Activated B cell treated with CpG ODN at 0.5 μM for 24 hours (primary cell): ENCODE data around the gene WDR4. TPM values are rescaled to one million over a fixed set of nuclear protein-coding genes. Genes with fewer than 3 reads are reported as not detected.
"Not testable (repeated sequence)": the region's sequence is repeated elsewhere in the genome, so short reads cannot be mapped to it uniquely, and the experiment has no call there.

Source experiments
- ATAC-seq: fragments of 200-7000 bp; cut with Tn5 transposase; one replicate; pipeline ENCODE4 v1.10.0; 2021; ENCODE audit warnings: low read depth, mild to moderate bottlenecking, moderate library complexity
- CTCF ChIA-PET: fragments of 350-600 bp; sonication (Branson Sonifier 250); formaldehyde crosslinking; loops from one replicate; lab custom pipeline; 2021; ENCODE audit warnings: antibody characterized with exemption; lab: Charles Lee
- POLR2A ChIA-PET: fragments of 350-600 bp; sonication (Branson Sonifier 250); formaldehyde crosslinking; loops from one replicate; lab custom pipeline; 2021; ENCODE audit warnings: antibody characterized with exemption; lab: Charles Lee
- DNase-seq: peaks from one replicate; pipeline ENCODE4 v3.0.0; 2022
- H3K27ac Mint-ChIP-seq: one replicate; pipeline ENCODE4 v1.8.0; 2020; ENCODE audit warnings: mixed read lengths
- H3K27me3 Mint-ChIP-seq: one replicate; pipeline ENCODE4 v1.8.0; 2021; ENCODE audit warnings: mixed read lengths
- H3K36me3 Mint-ChIP-seq: one replicate; pipeline ENCODE4 v1.8.0; 2021; ENCODE audit warnings: low read depth, mixed read lengths
- H3K4me1 Mint-ChIP-seq: one replicate; pipeline ENCODE4 v1.8.0; 2021; ENCODE audit warnings: mixed read lengths
- H3K4me3 Mint-ChIP-seq: one replicate; pipeline ENCODE4 v1.8.0; 2020; ENCODE audit warnings: mild to moderate bottlenecking, mixed read lengths
- H3K9me3 Mint-ChIP-seq: one replicate; pipeline ENCODE4 v1.8.0; 2020; ENCODE audit warnings: mixed read lengths
- intact Hi-C: fragments of 100-400 bp; cut with micrococcal nuclease; formaldehyde crosslinking; loops from one replicate; pipeline ENCODE4 v1.15.1; 2024
- total RNA-seq: library from RNA; stranded (reverse); gene quantifications from 2 replicates; pipeline ENCODE4 v1.2.3, GENCODE V29; 2022
- TF ChIP-seq, protein P1 (sequence below): fragments of 200-600 bp; IDR thresholded peaks from one replicate; pipeline ENCODE4 v1.8.0; 2022; ENCODE audit warnings: antibody characterized with exemption, mild to moderate bottlenecking

The WDR4 gene
- total RNA-seq, 1 donor from 2014 or later: 60.5 TPM

DNA sequence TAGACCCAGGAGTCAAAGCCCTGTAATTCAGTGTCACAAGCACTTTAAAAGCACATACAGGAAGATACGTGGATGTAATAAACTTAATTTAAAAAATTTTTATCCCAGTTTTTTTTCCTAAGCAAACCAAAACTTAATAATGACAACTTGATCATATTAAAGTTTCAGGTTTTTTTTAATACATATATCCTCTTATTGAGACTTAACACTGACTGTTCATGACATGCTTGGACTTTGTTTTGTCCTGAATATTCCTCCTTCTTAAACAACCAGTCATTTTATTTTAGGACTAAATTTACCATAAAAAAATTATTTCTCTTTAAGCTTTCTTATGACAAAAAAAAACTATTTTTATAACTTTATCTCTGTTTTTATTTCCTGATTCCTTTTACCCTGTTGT is 64.1 kb downstream of the WDR4 start:
- intact Hi-C loops: loop anchor here (5.0 to 10.0 kb wide), 6 partner anchors 33 to 668 kb away; partner anchors contain the start of gene PDE9A
- Mint-ChIP-seq H3K9me3 (peaks cover 2% of the 10 kb centered on the region), H3K27ac (no peak overlapping the region)

DNA sequence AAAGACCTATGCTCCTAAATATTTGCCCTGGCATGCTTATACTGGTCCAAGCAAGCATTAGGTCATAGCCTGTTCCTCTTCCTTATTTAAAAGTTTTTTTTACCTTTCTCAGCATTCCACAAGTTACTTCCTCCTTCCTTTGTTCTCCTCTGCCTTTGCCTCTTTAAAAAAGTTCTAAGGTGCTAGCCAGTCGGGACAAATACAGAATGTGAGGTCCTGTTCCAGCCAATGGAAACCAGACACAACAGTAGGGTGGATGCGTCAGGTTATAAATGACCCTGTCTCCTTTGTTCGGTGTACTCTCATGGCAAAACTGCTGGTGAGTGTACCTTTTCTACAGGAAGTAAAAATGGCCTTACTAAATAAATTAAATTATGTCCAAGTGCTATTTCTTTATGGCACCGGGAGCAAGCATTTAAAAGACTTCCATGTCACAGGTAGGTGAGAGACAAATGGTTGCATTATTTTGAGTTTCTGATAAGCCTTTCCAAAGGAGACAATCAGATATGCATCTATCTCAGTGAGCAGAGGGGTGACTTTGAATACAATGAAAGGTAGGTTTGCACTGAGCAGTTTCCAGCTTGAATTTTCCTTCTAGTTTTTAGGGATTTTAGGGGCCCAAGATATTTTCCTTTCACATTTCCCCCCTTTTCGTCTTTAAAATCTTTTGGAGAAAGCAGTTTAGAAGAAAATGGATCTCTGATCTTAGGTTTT is 66.7 kb downstream of the WDR4 start:
- H3K27ac Mint-ChIP-seq, H3K27me3 Mint-ChIP-seq, POLR2A ChIA-PET, ATAC-seq, H3K9me3 Mint-ChIP-seq, H3K4me1 Mint-ChIP-seq, H3K4me3 Mint-ChIP-seq, DNase-seq, H3K36me3 Mint-ChIP-seq: not testable (repeated sequence)
- CTCF ChIA-PET: interaction anchor here (1.3 kb wide), 1 partner anchor 219 kb away, joined by 3 read pairs; no protein-coding TSS in a partner anchor
- intact Hi-C loops: loop anchor here (10.0 kb wide), 3 partner anchors 98 to 478 kb away; partner anchors contain the start of gene PDE9A

More for the DNA sequence above, 64.1 kb downstream of the WDR4 start:
- Mint-ChIP-seq H3K36me3 (no peaks in the 10 kb centered on the region), H3K27me3 (peaks cover 3% of the 10 kb centered on the region), H3K4me3 (no peak overlapping the region), H3K4me1 (no peaks in the 10 kb centered on the region)
- ATAC-seq (no peak), DNase-seq (no peak)
- TF ChIP-seq, protein P1, sequence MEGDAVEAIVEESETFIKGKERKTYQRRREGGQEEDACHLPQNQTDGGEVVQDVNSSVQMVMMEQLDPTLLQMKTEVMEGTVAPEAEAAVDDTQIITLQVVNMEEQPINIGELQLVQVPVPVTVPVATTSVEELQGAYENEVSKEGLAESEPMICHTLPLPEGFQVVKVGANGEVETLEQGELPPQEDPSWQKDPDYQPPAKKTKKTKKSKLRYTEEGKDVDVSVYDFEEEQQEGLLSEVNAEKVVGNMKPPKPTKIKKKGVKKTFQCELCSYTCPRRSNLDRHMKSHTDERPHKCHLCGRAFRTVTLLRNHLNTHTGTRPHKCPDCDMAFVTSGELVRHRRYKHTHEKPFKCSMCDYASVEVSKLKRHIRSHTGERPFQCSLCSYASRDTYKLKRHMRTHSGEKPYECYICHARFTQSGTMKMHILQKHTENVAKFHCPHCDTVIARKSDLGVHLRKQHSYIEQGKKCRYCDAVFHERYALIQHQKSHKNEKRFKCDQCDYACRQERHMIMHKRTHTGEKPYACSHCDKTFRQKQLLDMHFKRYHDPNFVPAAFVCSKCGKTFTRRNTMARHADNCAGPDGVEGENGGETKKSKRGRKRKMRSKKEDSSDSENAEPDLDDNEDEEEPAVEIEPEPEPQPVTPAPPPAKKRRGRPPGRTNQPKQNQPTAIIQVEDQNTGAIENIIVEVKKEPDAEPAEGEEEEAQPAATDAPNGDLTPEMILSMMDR: no peak
- POLR2A ChIA-PET: interaction anchor here (0.6 kb wide), 1 partner anchor 547 kb away, joined by 3 read pairs; no protein-coding TSS in a partner anchor
- CTCF ChIA-PET: no interaction called here

DNA sequence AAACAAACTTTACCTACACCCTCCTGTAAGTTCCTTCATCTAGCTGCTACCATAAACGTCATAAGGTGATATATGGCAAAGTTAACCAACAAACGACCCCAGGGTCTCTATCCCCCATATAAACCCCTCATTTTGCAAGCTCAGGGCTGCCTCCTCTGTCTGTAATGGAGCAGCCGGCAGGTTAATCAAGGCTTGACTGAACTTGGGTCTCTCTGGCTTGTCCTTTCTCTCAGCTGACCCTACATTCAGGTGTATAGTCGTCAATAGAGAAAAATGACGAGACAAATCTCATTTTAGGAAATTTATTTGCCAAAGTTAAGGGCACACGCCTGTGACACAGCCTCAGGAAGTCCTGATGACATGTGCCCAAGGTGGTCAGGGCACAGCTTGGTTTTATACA is 67.4 kb downstream of the WDR4 start:
- TF ChIP-seq, protein P1: no peak
- CTCF ChIA-PET: no interaction called here
- H3K4me3 Mint-ChIP-seq: no peak overlapping the region

DNA sequence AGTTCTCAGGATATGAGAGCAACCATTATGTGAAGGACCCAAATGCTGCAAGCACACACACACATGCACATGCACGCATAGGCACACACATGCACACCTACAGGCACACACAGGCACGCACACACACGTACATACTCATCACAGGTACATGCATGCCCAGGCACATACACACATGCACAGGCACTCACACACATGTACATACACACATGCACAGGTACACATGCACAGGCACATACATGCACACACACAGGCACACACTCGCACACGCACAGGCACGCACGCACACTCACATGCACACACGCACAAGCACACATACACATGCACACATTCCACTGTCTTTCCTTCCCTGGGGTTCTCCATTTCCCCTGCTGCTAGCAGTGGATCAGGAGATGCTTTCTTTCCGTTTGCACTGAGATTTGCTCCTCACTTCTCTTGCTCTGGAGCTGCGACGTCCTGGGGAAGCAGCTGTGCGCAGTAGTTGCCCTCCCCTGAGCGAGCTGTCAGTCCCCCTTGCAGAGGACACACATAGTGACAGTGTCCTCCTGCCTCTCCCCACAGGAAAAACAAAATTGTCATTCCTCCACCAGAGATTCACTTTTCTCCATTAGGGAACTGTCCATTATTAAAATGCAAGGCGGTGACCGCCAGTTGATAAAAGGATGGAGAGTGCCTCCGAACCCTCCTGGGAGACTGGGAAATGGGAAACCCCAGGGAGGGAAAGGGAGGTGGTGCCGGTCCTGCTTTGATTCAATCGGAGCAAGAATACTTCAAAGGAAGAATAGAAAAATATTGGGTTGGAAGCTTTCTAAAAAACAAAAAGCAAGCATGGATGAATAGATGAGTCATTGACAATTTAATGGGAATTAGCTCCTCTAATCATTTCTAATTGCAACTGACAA is 69.5 kb downstream of the WDR4 start:
- TF ChIP-seq, protein P1: no peak
- intact Hi-C loops: loop anchor here (10.0 kb wide), 3 partner anchors 95 to 475 kb away; partner anchors contain the start of gene PDE9A
- H3K9me3 Mint-ChIP-seq: no peaks in the 10 kb centered on the region
- H3K27ac Mint-ChIP-seq: no peak overlapping the region
- H3K4me1 Mint-ChIP-seq: no peaks in the 10 kb centered on the region
- H3K4me3 Mint-ChIP-seq: no peak overlapping the region
- DNase-seq (no peak), ATAC-seq (no peak)
- ChIA-PET POLR2A (no interaction called here), CTCF (no interaction called here)
- no peaks in the 10 kb centered on the region for H3K36me3 Mint-ChIP-seq
- H3K27me3 Mint-ChIP-seq: peaks cover 6% of the 10 kb centered on the region

More for the DNA sequence above, 67.4 kb downstream of the WDR4 start:
- H3K9me3 Mint-ChIP-seq: peaks cover 2% of the 10 kb centered on the region
- POLR2A ChIA-PET: no interaction called here
- no peaks in the 10 kb centered on the region for H3K36me3 Mint-ChIP-seq
- ATAC-seq: no peak
- intact Hi-C loops: loop anchor here (10.0 kb wide), 3 partner anchors 97 to 477 kb away; partner anchors contain the start of gene PDE9A
- no peaks in the 10 kb centered on the region for H3K4me1 Mint-ChIP-seq
- DNase-seq: no peak
- H3K27me3 Mint-ChIP-seq: peaks cover 3% of the 10 kb centered on the region
- H3K27ac Mint-ChIP-seq: no peak overlapping the region

DNA sequence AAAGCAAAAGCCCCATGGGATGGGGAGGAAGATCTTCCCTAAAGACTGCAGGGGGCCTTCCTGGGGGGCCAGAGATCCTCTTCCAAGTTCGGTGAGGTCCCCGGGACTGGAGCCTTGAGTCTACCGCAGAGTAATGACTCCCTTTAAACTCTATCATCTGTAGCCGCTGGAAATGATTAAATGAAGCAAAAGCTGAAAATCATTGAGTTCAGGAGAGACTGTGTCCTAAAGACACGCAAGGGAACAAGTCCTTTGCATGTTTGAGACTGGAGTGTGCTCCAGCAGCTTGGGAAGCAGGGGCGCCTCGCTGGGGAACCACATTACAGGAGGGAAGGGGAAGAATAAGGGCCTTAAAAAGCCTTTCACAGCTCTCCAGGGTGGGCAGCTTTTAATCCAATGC is 70.2 kb downstream of the WDR4 start:
- ChIA-PET CTCF (no interaction called here), POLR2A (no interaction called here)
- peaks cover 6% of the 10 kb centered on the region for H3K27me3 Mint-ChIP-seq
- ATAC-seq (no peak), DNase-seq (no peak)
- TF ChIP-seq, protein P1: no peak
- no peak overlapping the region for H3K27ac Mint-ChIP-seq
- no peaks in the 10 kb centered on the region for H3K9me3 Mint-ChIP-seq
- H3K4me1 Mint-ChIP-seq: no peaks in the 10 kb centered on the region
- no peaks in the 10 kb centered on the region for H3K36me3 Mint-ChIP-seq
- intact Hi-C loops: no loop called here
- H3K4me3 Mint-ChIP-seq: no peak overlapping the region
